HCT116 (cell line): ENCODE measurements around the gene RNASEL. TPM values are rescaled to one million over a fixed set of nuclear protein-coding genes. Genes with fewer than 3 reads are reported as not detected.

Source experiments
- ATAC-seq: fragments of 200-7000 bp; cut with Tn5 transposase; 2 replicates; pipeline ENCODE4 v1.9.1; 2020; ENCODE audit warnings: mild to moderate bottlenecking, moderate library complexity
- BruUV-seq: library from RNA; stranded (reverse); fragments of 400-500 nt; replicated peaks from 2 replicates; lab custom pipeline; 2021; lab: Mats Ljungman, UMichigan
- CTCF ChIA-PET: fragments of 300-600 bp; sonication (Branson Sonifier 250); formaldehyde crosslinking; loops from one replicate; lab custom pipeline; 2021; ENCODE audit warnings: antibody characterized with exemption; lab: Charles Lee
- POLR2A ChIA-PET: fragments of 300-600, 350-600 bp; sonication (Branson Sonifier 250); formaldehyde crosslinking; loops from one replicate; lab custom pipeline; 2021; ENCODE audit warnings: antibody characterized with exemption; lab: Charles Lee
- RAD21 ChIA-PET, 2 experiments: fragments of 300-600 bp; sonication (Branson Sonifier 250); formaldehyde crosslinking; loops; one replicate each; lab custom pipeline; 2023; ENCODE audit warnings: low total read pairs in 2 of 2; ENCODE audit not compliant: uncharacterized antibody in 2 of 2, unreplicated experiment in 2 of 2, low non-redundant PET in 1 of 2; lab: Charles Lee
- DNase-seq: peaks from one replicate; pipeline ENCODE4 v3.0.0-alpha.2; 2010; ENCODE audit warnings: low read depth, low spot score
- H2AFZ ChIP-seq: fragments of 200-600 bp; shearing (Covaris generic), sonication (generic); 2 replicates; pipeline ENCODE4 v1.6.1; 2017; ENCODE audit warnings: low read depth, mixed run types, mixed read lengths, antibody characterized with exemption, low read length; ENCODE audit not compliant: poor library complexity, severe bottlenecking
- H3K27ac ChIP-seq: 2 replicates; pipeline ENCODE4 v1.5.1; 2012; ENCODE audit warnings: low read depth, low read length
- H3K27me3 ChIP-seq: fragments of 200-600 bp; sonication (generic); 2 replicates; pipeline ENCODE4 v1.6.1; 2016; ENCODE audit warnings: mixed run types, low read length, mixed read lengths; ENCODE audit not compliant: insufficient read depth
- H3K36me3 ChIP-seq, 2 experiments: fragments of 200-500 bp in 1 of 2; fragments of 200-600 bp in 1 of 2; sonication (Bioruptor generic) in 1 of 2; sonication (generic) in 1 of 2; 2 replicates each; pipeline versions ENCODE4 v1.5.1 to v1.6.1; 2014 to 2016; ENCODE audit warnings: low read length in 2 of 2, inconsistent platforms in 1 of 2, mixed read lengths in 1 of 2, mixed run types in 1 of 2; ENCODE audit not compliant: insufficient read depth in 2 of 2, control insufficient read depth in 1 of 2
- H3K4me1 ChIP-seq, 2 experiments: fragments of 200-600 bp in 1 of 2; sonication (generic) in 1 of 2; 2 replicates each; pipeline versions ENCODE4 v1.5.1 to v1.6.1; 2012 to 2017; ENCODE audit warnings: low read length in 2 of 2, inconsistent platforms in 1 of 2, mild to moderate bottlenecking in 1 of 2, mixed read lengths in 1 of 2, mixed run types in 1 of 2, moderate library complexity in 1 of 2; ENCODE audit not compliant: insufficient read depth in 2 of 2, control insufficient read depth in 1 of 2
- H3K4me2 ChIP-seq: fragments of 200-600 bp; sonication (generic); 2 replicates; pipeline ENCODE4 v1.6.1; 2017; ENCODE audit warnings: mixed run types, low read length, mixed read lengths
- H3K4me3 ChIP-seq, 2 experiments: fragments of 200-600 bp in 1 of 2; sonication (generic) in 1 of 2; replicated peaks in 1 of 2; 2 replicates each; pipeline ENCODE4 v1.5.1; 2011 to 2016; ENCODE audit warnings: low read length in 2 of 2, control low read depth in 1 of 2, low read depth in 1 of 2, mild to moderate bottlenecking in 1 of 2, mixed read lengths in 1 of 2, mixed run types in 1 of 2
- H3K79me2 ChIP-seq: fragments of 200-600 bp; sonication (generic); 2 replicates; pipeline ENCODE4 v1.6.1; 2017; ENCODE audit warnings: mild to moderate bottlenecking, mixed run types, low read length, moderate library complexity, mixed read lengths; ENCODE audit not compliant: insufficient read depth
- H3K9ac ChIP-seq: fragments of 200-600 bp; sonication (generic); 2 replicates; pipeline ENCODE4 v1.6.1; 2016; ENCODE audit warnings: low read length, mixed read lengths
- H3K9me2 ChIP-seq: fragments of 200-600 bp; sonication (generic), shearing (Covaris generic); 2 replicates; pipeline ENCODE4 v1.6.1; 2017; ENCODE audit warnings: mixed run types, mild to moderate bottlenecking, moderate library complexity; ENCODE audit not compliant: insufficient read depth
- H3K9me3 ChIP-seq, 2 experiments: fragments of 200-500 bp in 1 of 2; fragments of 200-600 bp in 1 of 2; sonication (Bioruptor generic) in 1 of 2; sonication (generic) in 1 of 2; 2 replicates each; pipeline ENCODE4 v1.6.1; 2014 to 2017; ENCODE audit warnings: low read length in 2 of 2, mixed read lengths in 2 of 2, inconsistent platforms in 1 of 2, low read depth in 1 of 2, mild to moderate bottlenecking in 1 of 2, mixed run types in 1 of 2, moderate library complexity in 1 of 2; ENCODE audit not compliant: control insufficient read depth in 1 of 2, insufficient read depth in 1 of 2
- H4K20me1 ChIP-seq: fragments of 200-600 bp; sonication (generic), shearing (Covaris generic); 2 replicates; pipeline ENCODE4 v1.6.1; 2017; ENCODE audit warnings: mixed run types, mild to moderate bottlenecking, moderate library complexity; ENCODE audit not compliant: insufficient read depth
- ATF3 ChIP-seq: IDR thresholded peaks from 2 replicates; pipeline ENCODE4 v1.6.1; 2012
- CEBPB ChIP-seq: IDR thresholded peaks from 2 replicates; pipeline ENCODE4 v1.6.1; 2012; ENCODE audit warnings: low read depth
- CTCF ChIP-seq, 3 experiments: fragments of 200-600 bp in 1 of 3; sonication (generic) in 1 of 3; IDR thresholded peaks in 2 of 3; conservative IDR thresholded peaks in 1 of 3; 2 replicates each; pipeline ENCODE4 v1.5.1; 2012 to 2017; ENCODE audit warnings: low read depth in 2 of 3, low read length in 2 of 3, antibody characterized with exemption in 1 of 3, borderline replicate concordance in 1 of 3, control low read depth in 1 of 3, mild to moderate bottlenecking in 1 of 3, mixed read lengths in 1 of 3, mixed run types in 1 of 3, moderate library complexity in 1 of 3; ENCODE audit not compliant: insufficient read depth in 1 of 3
- EGR1 ChIP-seq: IDR thresholded peaks from 2 replicates; pipeline ENCODE4 v1.6.1; 2012; ENCODE audit warnings: low read depth
- ELF1 ChIP-seq: IDR thresholded peaks from 2 replicates; pipeline ENCODE4 v1.6.1; 2012; ENCODE audit warnings: low read depth, borderline replicate concordance
- EZH2 ChIP-seq: fragments of 200-600 bp; sonication (generic); IDR thresholded peaks from 2 replicates; pipeline ENCODE4 v1.6.1; 2017; ENCODE audit warnings: antibody characterized with exemption, mixed run types
- EZH2phosphoT487 ChIP-seq: fragments of 200-600 bp; IDR thresholded peaks from 2 replicates; pipeline ENCODE4 v1.6.1; 2018; ENCODE audit warnings: antibody characterized with exemption, borderline replicate concordance
- FOSL1 ChIP-seq: IDR thresholded peaks from 2 replicates; pipeline ENCODE4 v1.6.1; 2012; ENCODE audit warnings: low read depth
- JUND ChIP-seq: IDR thresholded peaks from 2 replicates; pipeline ENCODE4 v1.6.1; 2012
- POLR2AphosphoS5 ChIP-seq: IDR thresholded peaks from 2 replicates; pipeline ENCODE4 v1.6.1; 2011; ENCODE audit warnings: mild to moderate bottlenecking, low read depth, low read length, moderate library complexity
- RAD21 ChIP-seq: IDR thresholded peaks from 2 replicates; pipeline ENCODE4 v1.6.1; 2012; ENCODE audit warnings: low read depth, mild to moderate bottlenecking
- SIN3A ChIP-seq: IDR thresholded peaks from 2 replicates; pipeline ENCODE4 v1.6.1; 2012; ENCODE audit warnings: low read depth
- SP1 ChIP-seq: IDR thresholded peaks from 2 replicates; pipeline ENCODE4 v1.6.1; 2012; ENCODE audit warnings: low read depth
- SRF ChIP-seq: IDR thresholded peaks from 2 replicates; pipeline ENCODE4 v1.6.1; 2012; ENCODE audit warnings: low read depth
- TCF7L2 ChIP-seq: IDR thresholded peaks from 2 replicates; pipeline ENCODE4 v1.7.0; 2011; ENCODE audit warnings: borderline replicate concordance, inconsistent platforms; ENCODE audit not compliant: insufficient read depth, insufficient read length; ENCODE audit errors: extremely low read depth
- YY1 ChIP-seq: IDR thresholded peaks from 2 replicates; pipeline ENCODE4 v1.6.1; 2011; ENCODE audit warnings: low read length, low read depth, moderate library complexity, mild to moderate bottlenecking; ENCODE audit not compliant: insufficient replicate concordance; ENCODE audit errors: extremely low read depth
- ZFX ChIP-seq: fragments of 450-650 bp; IDR thresholded peaks from 2 replicates; pipeline ENCODE4 v1.6.1; 2017
- ZNF274 ChIP-seq: fragments of 200-500 bp; sonication (Bioruptor generic); IDR thresholded peaks from 2 replicates; pipeline ENCODE4 v1.6.1; 2014; ENCODE audit warnings: mild to moderate bottlenecking, low read depth, low read length, inconsistent platforms
- intact Hi-C: fragments of 100-400 bp; cut with micrococcal nuclease; formaldehyde crosslinking; loops from 2 replicates; pipeline ENCODE4 v1.10.0; 2022
- total RNA-seq: library from RNA; stranded (reverse); gene quantifications from one replicate; pipeline ENCODE4 v1.2.1, GENCODE V29; 2021; ENCODE audit not compliant: unreplicated experiment
- TF ChIP-seq, protein P1 (sequence below): IDR thresholded peaks from 2 replicates; pipeline ENCODE4 v1.6.1; 2011; ENCODE audit warnings: mild to moderate bottlenecking, low read length, moderate library complexity; ENCODE audit not compliant: insufficient replicate concordance; ENCODE audit errors: extremely low read depth
- TF ChIP-seq, protein P2 (sequence below): IDR thresholded peaks from 2 replicates; pipeline ENCODE4 v1.6.1; 2012

The RNASEL gene
- total RNA-seq, 1 experiment from 2014 or later: 2.9 TPM

GRCh38 chr1:182570611-182570970 lies 18.5 kb downstream of the RNASEL start:
- Histone ChIP-seq H3K36me3 (no peaks in the 10 kb centered on the region), H3K27ac (no peak overlapping the region), H4K20me1 (no peaks in the 10 kb centered on the region), H2AFZ (no peak overlapping the region), H3K4me3 (no peak overlapping the region), H3K79me2 (no peaks in the 10 kb centered on the region), H3K27me3 (no peaks in the 10 kb centered on the region), H3K4me2 (no peak overlapping the region), H3K4me1 (peaks cover under 1 to 5% of the 10 kb centered on the region in 2 experiments; a peak in 3 of 4 replicates), H3K9ac (no peak overlapping the region), H3K9me2 (no peaks in the 10 kb centered on the region), H3K9me3 (no peaks in the 10 kb centered on the region)
- no TSS peak for BruUV-seq
- CTCF ChIA-PET: no interaction called here
- TF ChIP-seq TCF7L2: no peak
- TF ChIP-seq SP1: no peak
- no peak for TF ChIP-seq ELF1
- TF ChIP-seq, protein P1, sequence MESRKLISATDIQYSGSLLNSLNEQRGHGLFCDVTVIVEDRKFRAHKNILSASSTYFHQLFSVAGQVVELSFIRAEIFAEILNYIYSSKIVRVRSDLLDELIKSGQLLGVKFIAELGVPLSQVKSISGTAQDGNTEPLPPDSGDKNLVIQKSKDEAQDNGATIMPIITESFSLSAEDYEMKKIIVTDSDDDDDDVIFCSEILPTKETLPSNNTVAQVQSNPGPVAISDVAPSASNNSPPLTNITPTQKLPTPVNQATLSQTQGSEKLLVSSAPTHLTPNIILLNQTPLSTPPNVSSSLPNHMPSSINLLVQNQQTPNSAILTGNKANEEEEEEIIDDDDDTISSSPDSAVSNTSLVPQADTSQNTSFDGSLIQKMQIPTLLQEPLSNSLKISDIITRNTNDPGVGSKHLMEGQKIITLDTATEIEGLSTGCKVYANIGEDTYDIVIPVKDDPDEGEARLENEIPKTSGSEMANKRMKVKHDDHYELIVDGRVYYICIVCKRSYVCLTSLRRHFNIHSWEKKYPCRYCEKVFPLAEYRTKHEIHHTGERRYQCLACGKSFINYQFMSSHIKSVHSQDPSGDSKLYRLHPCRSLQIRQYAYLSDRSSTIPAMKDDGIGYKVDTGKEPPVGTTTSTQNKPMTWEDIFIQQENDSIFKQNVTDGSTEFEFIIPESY: no peak
- no peak for TF ChIP-seq ATF3
- TF ChIP-seq SIN3A: no peak
- no peak for TF ChIP-seq CEBPB
- no peak for TF ChIP-seq ZFX
- TF ChIP-seq EGR1: no peak
- no peak for TF ChIP-seq YY1
- TF ChIP-seq CTCF (IDR thresholded peaks at IDR 0.05 in 2 of 3, conservative IDR thresholded peaks at IDR 0.05 in 1 of 3; ENCODE audit: borderline replicate concordance in 1 of 3, insufficient read depth in 1 of 3, low read depth in 2 of 3, low read length in 2 of 3): no peak
- TF ChIP-seq RAD21: no peak
- no peak for TF ChIP-seq POLR2AphosphoS5
- no peak for TF ChIP-seq JUND
- TF ChIP-seq ZNF274: no peak
- TF ChIP-seq, protein P2, sequence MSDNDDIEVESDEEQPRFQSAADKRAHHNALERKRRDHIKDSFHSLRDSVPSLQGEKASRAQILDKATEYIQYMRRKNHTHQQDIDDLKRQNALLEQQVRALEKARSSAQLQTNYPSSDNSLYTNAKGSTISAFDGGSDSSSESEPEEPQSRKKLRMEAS: no peak
- no peak for TF ChIP-seq SRF
- no peak for TF ChIP-seq EZH2phosphoT487
- TF ChIP-seq FOSL1: no peak
- TF ChIP-seq EZH2: no peak
- intact Hi-C loops: no loop called here
- RAD21 ChIA-PET: no interaction called here
- DNase-seq: no peak
- no peak for ATAC-seq
- POLR2A ChIA-PET: no interaction called here
